H1 (cell line): Measurements from ENCODE around the gene NRXN3. TPM values are rescaled to one million over a fixed set of nuclear protein-coding genes. Genes with fewer than 3 reads are reported as not detected.

ENCODE experiments used
- CHD7 ChIP-seq: fragments of 300-600 bp; sonication (generic); IDR thresholded peaks from 2 replicates; pipeline ENCODE4 v1.7.1; 2012; ENCODE audit warnings: low read length, moderate library complexity, mild to moderate bottlenecking, inconsistent platforms; ENCODE audit not compliant: insufficient replicate concordance
- polyA plus RNA-seq, 7 experiments: library from polyadenylated mRNA; depleted of rRNA in 3 of 7; stranded (reverse) in 5 of 7; unstranded in 2 of 7; fragments of >200 nt in 5 of 7; fragments of 200-250 nt in 2 of 7; gene quantifications; 1 replicate in 5 of 7; 2 replicates in 1 of 7; 4 replicates in 1 of 7; pipeline versions ENCODE4 v1.2.1 to v1.2.3, GENCODE V29; 2011 to 2013; ENCODE audit warnings: missing spikeins in 2 of 7, mixed read lengths in 2 of 7
- total RNA-seq: library from RNA; stranded (reverse); fragmentation: NEBNext Ultra II Directional; extraction: Animal tissue kit (Norgen Biotek cat#: 25700); gene quantifications from 2 replicates; pipeline ENCODE4 v1.2.1, GENCODE V29; 2021

Gene NRXN3
- total and polyA plus RNA-seq, 2 of the 8 experiments (the other 6 are each of a cell fraction or from before 2014, with no cell fraction given), result 2.6 to 4.1 TPM

- TF ChIP-seq CHD7, result no peak
These were observed 827.6 kb downstream of the NRXN3 start (continued) for GRCh38 chr14:78997811-78998210.
